ENCODE measurements around the gene PAPSS2. TPM values are rescaled to one million over a fixed set of nuclear protein-coding genes. Genes with fewer than 3 reads are reported as not detected.

The PAPSS2 gene
- total RNA-seq, 1 experiment from 2014 or later: 22.1 TPM

GRCh38 chr10:87630171-87630570 is 29.5 kb upstream of the PAPSS2 start:
- DNase-seq (ENCODE audit: low spot score): no peak
- POLR2A ChIA-PET: no interaction called here
- Mint-ChIP-seq H3K9me3 (peaks cover 31% of the 10 kb centered on the region), H3K4me3 (no peak overlapping the region), H3K27me3 (ENCODE audit: low read depth) (no peaks in the 10 kb centered on the region; the same call in 1 of the 2 replicates), H3K4me1 (peaks cover 29% of the 10 kb centered on the region), H3K36me3 (peaks cover 22% of the 10 kb centered on the region), H3K27ac (no peak overlapping the region)
- no peak for ATAC-seq
- CTCF ChIA-PET: no interaction called here
- TF ChIP-seq FOXP4 (CRISPR knock-in tag; IDR thresholded peaks at IDR 0.05): no peak
- TF ChIP-seq NR1H2 (CRISPR knock-in tag; IDR thresholded peaks at IDR 0.05): no peak
- TF ChIP-seq MYBL2 (CRISPR knock-in tag; IDR thresholded peaks at IDR 0.05): no peak

GRCh38 chr10:87632454-87632853 is 27.2 kb upstream of the PAPSS2 start:
- H3K4me1 Mint-ChIP-seq: peaks cover 11% of the 10 kb centered on the region
- ChIA-PET POLR2A (no interaction called here), CTCF (no interaction called here)
- no peak overlapping the region for H3K4me3 Mint-ChIP-seq
- no peak overlapping the region for H3K27ac Mint-ChIP-seq
- peaks cover 22% of the 10 kb centered on the region for H3K36me3 Mint-ChIP-seq
- no peak for ATAC-seq
- TF ChIP-seq NR3C1 (CRISPR knock-in tag; conservative IDR thresholded peaks at IDR 0.05; ENCODE audit: low read depth) (no peak), ATF3 (CRISPR knock-in tag; conservative IDR thresholded peaks at IDR 0.05) (no peak), EMX1 (CRISPR knock-in tag; IDR thresholded peaks at IDR 0.05) (no peak), RORB (CRISPR knock-in tag; IDR thresholded peaks at IDR 0.05) (no peak), ETV6 (CRISPR knock-in tag; IDR thresholded peaks at IDR 0.05) (no peak), TEAD1 (CRISPR knock-in tag; IDR thresholded peaks at IDR 0.05) (no peak), ZNF138 (CRISPR knock-in tag; conservative IDR thresholded peaks at IDR 0.05) (no peak), ATF2 (CRISPR knock-in tag; IDR thresholded peaks at IDR 0.05; ENCODE audit: borderline replicate concordance, low read depth) (no peak), IRF2 (CRISPR knock-in tag; IDR thresholded peaks at IDR 0.05; ENCODE audit: borderline replicate concordance, low read depth) (no peak), SOX15 (CRISPR knock-in tag; IDR thresholded peaks at IDR 0.05) (no peak), JAZF1 (CRISPR knock-in tag; IDR thresholded peaks at IDR 0.05) (no peak), HMGA2 (CRISPR knock-in tag; IDR thresholded peaks at IDR 0.05) (no peak), CTCF (IDR thresholded peaks at IDR 0.05) (no peak)
- H3K9me3 Mint-ChIP-seq: peaks cover 47% of the 10 kb centered on the region
- no peaks in the 10 kb centered on the region; the same call in 1 of the 2 replicates for H3K27me3 Mint-ChIP-seq (ENCODE audit: low read depth)
- DNase-seq (ENCODE audit: low spot score): no peak

- Mint-ChIP-seq H3K9me3 (peaks cover 47% of the 10 kb centered on the region), H3K4me3 (no peak overlapping the region), H3K27ac (no peak overlapping the region), H3K4me1 (peaks cover 8% of the 10 kb centered on the region), H3K27me3 (ENCODE audit: low read depth) (no peaks in the 10 kb centered on the region; the same call in 1 of the 2 replicates), H3K36me3 (peaks cover 22% of the 10 kb centered on the region)
- TF ChIP-seq SP1 (CRISPR knock-in tag; conservative IDR thresholded peaks at IDR 0.05) (no peak), CREM (CRISPR knock-in tag; IDR thresholded peaks at IDR 0.05) (no peak), PREB (CRISPR knock-in tag; IDR thresholded peaks at IDR 0.05; ENCODE audit: borderline replicate concordance) (no peak)
- CTCF ChIA-PET: no interaction called here
- POLR2A ChIA-PET: no interaction called here
- ATAC-seq: no peak
- DNase-seq (ENCODE audit: low spot score): no peak
Observed at GRCh38 chr10:87634311-87634710, 25.4 kb upstream of the PAPSS2 start.

All from WTC11 (cell line).